Psoas muscle (tissue), 8 donors: ENCODE data around the gene SPTBN2. TPM values are rescaled to one million over a fixed set of nuclear protein-coding genes. Genes with fewer than 3 reads are reported as not detected.
A peak's percentile ranks its signal among the peaks of the same experiment; 100 is the strongest.

Experiments used
- ATAC-seq, 4 donors: fragments of 200-7000 bp; cut with Tn5 transposase; one replicate each; pipeline ENCODE4 v1.9.1; 2020; ENCODE audit warnings: moderate library complexity in 3 of 4, mild to moderate bottlenecking in 2 of 4
- DNase-seq, 2 donors: peaks; one replicate each; pipeline ENCODE4 v3.0.0-alpha.2; 2020
- H3K27ac ChIP-seq: fragments of 200-600 bp; one replicate; pipeline ENCODE4 v1.8.0; 2022
- H3K27me3 ChIP-seq, 3 donors: fragments of 200-600 bp in 1 of 3; one replicate each; pipeline versions ENCODE4 v1.6.1 to v1.8.0; 2013 to 2022; ENCODE audit warnings: low read length in 2 of 3, mild to moderate bottlenecking in 2 of 3, moderate library complexity in 1 of 3; ENCODE audit not compliant: insufficient read depth in 3 of 3
- H3K36me3 ChIP-seq, 2 donors: fragments of 200-600 bp in 1 of 2; one replicate each; pipeline versions ENCODE4 v1.6.1 to v1.8.0; 2013 to 2022; ENCODE audit warnings: low read depth in 1 of 2, mild to moderate bottlenecking in 1 of 2, moderate library complexity in 1 of 2; ENCODE audit not compliant: insufficient read depth in 1 of 2
- H3K4me1 ChIP-seq: fragments of 200-600 bp; one replicate; pipeline ENCODE4 v1.8.0; 2022
- H3K4me3 ChIP-seq: fragments of 200-600 bp; one replicate; pipeline ENCODE4 v1.8.0; 2022; ENCODE audit warnings: mild to moderate bottlenecking
- H3K9me3 ChIP-seq: fragments of 200-600 bp; one replicate; pipeline ENCODE4 v1.8.0; 2022
- WGBS, 3 donors: extraction: QIAGEN DNeasy Blood & Tissue Kit; methylation state at CpG; one replicate each; pipeline versions ENCODE4 v1.1.6 to v1.1.7; 2013; 5-methylcytosine and 5-hydroxymethylcytosine counted together
- intact Hi-C, 2 donors: fragments of 100-400 bp; cut with DNase I; formaldehyde crosslinking; loops; one replicate each; pipeline versions ENCODE4 v1.11.0 to v1.14.2; 2022
- polyA plus RNA-seq, 3 donors: library from polyadenylated mRNA; stranded (reverse); fragments of 200-250 nt; gene quantifications; one replicate each; pipeline ENCODE4 v1.2.3, GENCODE V29; 2013
- total RNA-seq, 4 donors: library from RNA; stranded (reverse); fragmentation: NEBNext Ultra II Directional in 2 of 4; extraction: Animal tissue kit (Norgen Biotek cat#: 25700) in 2 of 4; gene quantifications; one replicate each; pipeline versions ENCODE4 v1.2.1 to v1.2.4, GENCODE V29; 2021 to 2023
- TF ChIP-seq, protein P1 (sequence below): fragments of 200-600 bp; IDR thresholded peaks from one replicate; pipeline ENCODE4 v1.8.0; 2022; ENCODE audit warnings: antibody characterized with exemption
- donor health status: healthy with polysubstance abuse.
- donor health status: DM: no; HTN: no; CAD: no; lungs with moderate emphysema.
- donor health status: Bipolar disorder and iron deficiency.
- donor health status: healthy.
- donor health status: DM: yes; HTN: yes; CAD: no.
- donor health status: DM: no; HTN: no; CAD: no.
- donor health status: DM: no; HTN: no; CAD: no.
- donor health status: DM: yes; HTN: yes; CAD: no.

Gene SPTBN2
- total and polyA plus RNA-seq, 7 donors = 0.08 to 1.4 (median 0.43) TPM; not detected in 1

DNA sequence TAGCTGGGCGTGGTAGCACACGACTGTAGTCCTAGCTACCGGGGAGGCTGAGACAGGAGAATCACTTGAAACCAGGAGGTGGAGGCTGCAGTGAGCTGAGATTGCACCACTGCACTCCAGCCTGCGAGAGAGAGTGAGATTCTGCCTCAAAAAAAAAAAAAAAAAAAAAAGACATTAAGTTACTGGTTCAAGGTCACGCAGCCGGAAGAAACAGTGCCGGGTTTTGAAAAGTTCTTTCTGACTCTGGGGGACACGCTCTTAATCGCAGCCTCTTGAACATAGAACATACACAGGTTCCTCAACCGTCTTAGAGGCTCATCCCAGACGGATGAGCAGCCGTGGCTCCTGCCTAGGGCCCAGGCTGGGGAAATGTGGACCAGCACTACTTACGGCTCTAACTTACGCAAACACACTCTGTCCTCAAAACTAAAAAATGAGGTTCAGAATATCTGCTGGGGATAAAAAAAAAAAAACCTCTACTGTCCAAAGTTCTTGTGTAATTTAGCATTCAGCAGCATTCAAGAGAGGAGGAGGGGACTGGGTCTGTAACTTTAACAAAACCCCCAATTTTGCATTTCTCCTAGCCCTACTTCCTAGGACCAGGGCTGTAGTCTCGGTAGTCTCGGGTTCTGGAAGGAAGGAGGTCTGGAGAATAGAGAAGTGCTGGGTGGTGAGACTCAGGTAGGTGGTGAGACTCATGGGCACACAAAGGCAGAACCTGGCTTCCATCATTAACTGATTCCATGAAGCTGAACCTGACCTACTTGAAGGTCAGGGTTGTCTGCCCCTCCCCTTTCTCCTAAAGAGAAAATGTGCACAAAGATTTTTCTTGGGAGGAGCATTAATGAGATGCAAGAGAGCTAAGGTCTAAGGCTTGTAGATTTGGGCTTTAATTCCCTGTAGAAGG, 6.0 kb downstream of the SPTBN2 start:
- intact Hi-C loops = no loop called here
- H3K36me3 ChIP-seq = no peaks in the 10 kb centered on the region
- TF ChIP-seq, protein P1, sequence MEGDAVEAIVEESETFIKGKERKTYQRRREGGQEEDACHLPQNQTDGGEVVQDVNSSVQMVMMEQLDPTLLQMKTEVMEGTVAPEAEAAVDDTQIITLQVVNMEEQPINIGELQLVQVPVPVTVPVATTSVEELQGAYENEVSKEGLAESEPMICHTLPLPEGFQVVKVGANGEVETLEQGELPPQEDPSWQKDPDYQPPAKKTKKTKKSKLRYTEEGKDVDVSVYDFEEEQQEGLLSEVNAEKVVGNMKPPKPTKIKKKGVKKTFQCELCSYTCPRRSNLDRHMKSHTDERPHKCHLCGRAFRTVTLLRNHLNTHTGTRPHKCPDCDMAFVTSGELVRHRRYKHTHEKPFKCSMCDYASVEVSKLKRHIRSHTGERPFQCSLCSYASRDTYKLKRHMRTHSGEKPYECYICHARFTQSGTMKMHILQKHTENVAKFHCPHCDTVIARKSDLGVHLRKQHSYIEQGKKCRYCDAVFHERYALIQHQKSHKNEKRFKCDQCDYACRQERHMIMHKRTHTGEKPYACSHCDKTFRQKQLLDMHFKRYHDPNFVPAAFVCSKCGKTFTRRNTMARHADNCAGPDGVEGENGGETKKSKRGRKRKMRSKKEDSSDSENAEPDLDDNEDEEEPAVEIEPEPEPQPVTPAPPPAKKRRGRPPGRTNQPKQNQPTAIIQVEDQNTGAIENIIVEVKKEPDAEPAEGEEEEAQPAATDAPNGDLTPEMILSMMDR = no peak
- H3K27ac ChIP-seq = no peak overlapping the region
- WGBS, 3 donors = 88 to 91% (median 91%) methylated on average over 16 of the region's 16 CpGs
- ATAC-seq (no peak), DNase-seq (peak in 1 of 2 donors; percentile 15)
- H3K9me3 ChIP-seq = no peaks in the 10 kb centered on the region
- peaks cover 0 to 59% (median 10%) of the 10 kb centered on the region in 3 donors for H3K27me3 ChIP-seq
- H3K4me1 ChIP-seq = no peaks in the 10 kb centered on the region
- H3K4me3 ChIP-seq = no peak overlapping the region

DNA sequence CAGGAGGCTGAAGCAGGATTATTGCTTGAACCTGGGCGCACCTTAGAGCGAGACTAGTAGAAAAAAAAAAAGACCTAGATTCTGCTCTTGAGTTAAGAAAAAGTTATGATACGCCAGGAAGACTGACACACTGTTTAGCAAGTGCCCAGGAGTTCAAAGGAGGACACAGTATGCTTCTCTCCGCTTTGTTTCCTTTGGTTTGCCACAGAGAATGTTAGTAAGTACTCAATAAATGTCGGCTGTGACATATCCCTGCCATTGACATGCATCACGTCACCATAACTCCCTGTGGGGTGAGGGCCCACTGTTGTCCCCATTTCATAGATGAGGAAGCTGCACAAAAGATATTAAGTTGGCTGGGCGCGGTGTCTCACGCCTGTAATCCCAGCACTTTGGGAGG, 7.1 kb downstream of the SPTBN2 start:
- WGBS, 3 donors = 94 to 95% (median 95%) methylated on average over 9 of the region's 9 CpGs
- no peaks in the 10 kb centered on the region for H3K36me3 ChIP-seq
- H3K9me3 ChIP-seq = no peaks in the 10 kb centered on the region
- DNase-seq = no peak
- H3K27ac ChIP-seq = no peak overlapping the region
- ATAC-seq = no peak
- peaks cover 0 to 54% (median 5%) of the 10 kb centered on the region in 3 donors for H3K27me3 ChIP-seq
- no peak overlapping the region for H3K4me3 ChIP-seq
- TF ChIP-seq, protein P1 = no peak
- intact Hi-C loops = no loop called here
- H3K4me1 ChIP-seq = no peaks in the 10 kb centered on the region

DNA sequence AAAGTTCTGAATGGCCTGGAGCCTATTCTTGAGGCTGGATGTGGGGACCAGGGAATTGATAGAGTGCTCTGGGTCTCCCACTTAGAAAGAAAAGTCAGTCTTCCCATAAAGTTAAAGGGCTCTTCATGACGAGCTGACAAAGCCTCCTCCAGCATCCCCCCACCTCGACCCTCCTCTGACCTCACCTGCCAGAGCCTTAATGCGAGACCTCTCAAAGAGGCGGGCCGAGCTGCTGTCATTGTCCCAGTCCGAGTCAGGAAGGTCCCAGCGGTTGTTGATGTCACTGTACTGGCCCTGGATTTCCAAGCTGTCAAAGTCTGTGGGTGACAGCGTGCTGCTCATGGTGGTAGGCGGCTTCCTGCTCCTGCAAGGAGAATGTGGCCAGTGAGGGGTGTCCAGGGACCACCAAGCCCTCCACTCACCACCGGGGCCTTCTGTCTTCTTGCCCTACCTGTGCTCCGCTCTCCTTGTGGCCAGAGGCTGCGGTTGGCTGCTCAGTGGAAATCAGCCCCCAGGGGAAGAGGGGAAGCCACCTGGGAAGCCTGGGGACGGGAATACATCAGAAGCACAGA, 8.0 kb downstream of the SPTBN2 start:
- H3K27ac ChIP-seq = no peak overlapping the region
- 83 to 88% (median 86%) methylated on average over 13 of the region's 13 CpGs for whole genome bisulfite sequencing, 3 donors
- DNase-seq (peak in 1 of 2 donors; percentile 38), ATAC-seq (no peak)
- intact Hi-C loops = no loop called here
- H3K4me1 ChIP-seq = no peaks in the 10 kb centered on the region
- H3K9me3 ChIP-seq = no peaks in the 10 kb centered on the region
- H3K36me3 ChIP-seq = no peaks in the 10 kb centered on the region
- H3K27me3 ChIP-seq = peaks cover 0 to 46% (median 4%) of the 10 kb centered on the region in 3 donors
- TF ChIP-seq, protein P1 = no peak
- H3K4me3 ChIP-seq = no peak overlapping the region

DNA sequence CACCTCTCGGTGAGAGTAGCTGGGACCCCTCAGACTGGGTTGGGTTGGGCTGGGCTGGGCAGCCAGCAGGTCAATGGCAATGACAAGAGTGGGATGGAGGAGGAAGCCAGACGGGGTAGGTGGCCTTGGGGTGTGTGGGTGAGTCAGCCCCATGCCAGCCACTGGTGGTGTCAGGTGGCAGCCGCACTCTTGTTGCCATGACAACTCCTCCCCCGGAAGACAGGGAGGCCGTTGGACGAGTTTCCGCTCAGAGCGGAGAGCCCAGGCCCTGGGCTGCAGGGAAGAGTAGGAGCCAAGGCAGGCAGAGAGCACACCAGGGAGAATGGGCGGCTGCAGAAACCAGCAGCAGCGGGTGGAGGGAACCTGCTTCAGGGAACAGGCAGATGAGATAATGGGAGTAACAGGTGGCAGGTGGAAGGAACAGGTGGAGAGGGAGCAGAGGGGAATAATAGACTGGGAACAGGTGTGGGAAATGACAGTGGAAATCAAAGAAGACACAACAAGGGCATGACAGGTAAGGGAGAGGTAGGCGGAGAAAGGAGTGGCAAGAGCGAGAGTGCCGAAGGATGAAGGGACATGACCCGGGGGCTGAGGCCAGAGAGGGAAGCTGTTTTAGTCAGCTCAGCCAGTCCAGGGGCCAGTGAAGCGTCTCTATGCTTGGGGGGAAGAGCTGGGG, 8.7 kb downstream of the SPTBN2 start:
- intact Hi-C loops = no loop called here
- TF ChIP-seq, protein P1 = no peak
- Histone ChIP-seq H3K27me3 (peaks cover 0 to 39% (median 2%) of the 10 kb centered on the region in 3 donors), H3K27ac (no peak overlapping the region), H3K4me1 (no peaks in the 10 kb centered on the region), H3K36me3 (no peaks in the 10 kb centered on the region), H3K4me3 (no peak overlapping the region), H3K9me3 (no peaks in the 10 kb centered on the region)
- DNase-seq (peak; percentile 33 to 35), ATAC-seq (no peak)
- 54 to 60% (median 55%) methylated on average over 15 of the region's 15 CpGs for WGBS, 3 donors
